ENCODE measurements around the gene PHOX2B.

Gene PHOX2B

DNA sequence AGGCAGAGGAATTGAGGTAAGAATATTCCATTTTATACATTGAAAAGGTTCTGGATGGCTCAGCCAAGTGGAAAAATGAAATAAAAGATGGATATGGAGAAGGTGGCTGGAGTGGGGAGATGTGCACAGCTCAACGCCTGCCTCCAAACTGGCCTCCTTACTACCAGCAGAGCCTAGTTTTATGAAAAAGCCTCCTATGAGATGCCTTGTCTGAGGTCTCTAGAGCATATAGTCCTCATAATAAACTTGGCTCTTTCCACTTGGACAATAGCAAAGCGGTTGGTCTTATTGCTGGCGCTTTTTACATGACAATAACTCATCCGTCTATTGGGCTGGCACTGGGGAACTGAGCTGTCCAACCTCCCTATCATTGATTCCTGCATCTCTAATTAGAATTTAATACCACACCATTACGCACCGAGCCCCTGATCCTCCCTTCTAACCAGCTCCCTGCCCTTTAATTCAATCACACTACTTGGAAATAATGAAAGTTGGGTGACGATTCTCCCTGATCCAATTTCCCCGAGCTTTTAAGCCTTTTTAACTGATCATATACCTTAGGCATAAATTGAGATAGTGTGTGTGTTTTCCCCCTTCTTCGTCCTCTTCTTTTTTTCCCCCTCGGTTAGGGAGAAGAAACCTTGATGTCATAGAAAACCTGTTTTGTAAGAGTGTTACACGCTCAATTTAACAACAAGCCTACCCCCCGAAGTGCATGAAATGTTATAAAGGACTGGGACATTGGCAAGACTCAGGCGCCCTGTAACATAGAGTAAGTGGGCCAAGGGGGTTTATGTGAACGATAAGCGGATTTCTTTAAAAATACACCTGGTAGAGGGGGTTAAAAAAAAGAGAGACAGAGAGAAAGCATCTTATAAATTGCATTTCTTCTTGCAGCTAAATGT lies at the start of gene PHOX2B:
Gene PHOX2B (minus strand): TSS at position 155 of the 905 bp plus-strand sequence. CDS start 115 bp downstream, at position 40.
- DNase-seq: no peak

GRCh38 chr4:41797260-41797659 lies 48.7 kb upstream of the PHOX2B start:
- no peak for DNase-seq

- no peak for DNase-seq
These were observed 48.2 kb upstream of the PHOX2B start for GRCh38 chr4:41796545-41797210.

DNA sequence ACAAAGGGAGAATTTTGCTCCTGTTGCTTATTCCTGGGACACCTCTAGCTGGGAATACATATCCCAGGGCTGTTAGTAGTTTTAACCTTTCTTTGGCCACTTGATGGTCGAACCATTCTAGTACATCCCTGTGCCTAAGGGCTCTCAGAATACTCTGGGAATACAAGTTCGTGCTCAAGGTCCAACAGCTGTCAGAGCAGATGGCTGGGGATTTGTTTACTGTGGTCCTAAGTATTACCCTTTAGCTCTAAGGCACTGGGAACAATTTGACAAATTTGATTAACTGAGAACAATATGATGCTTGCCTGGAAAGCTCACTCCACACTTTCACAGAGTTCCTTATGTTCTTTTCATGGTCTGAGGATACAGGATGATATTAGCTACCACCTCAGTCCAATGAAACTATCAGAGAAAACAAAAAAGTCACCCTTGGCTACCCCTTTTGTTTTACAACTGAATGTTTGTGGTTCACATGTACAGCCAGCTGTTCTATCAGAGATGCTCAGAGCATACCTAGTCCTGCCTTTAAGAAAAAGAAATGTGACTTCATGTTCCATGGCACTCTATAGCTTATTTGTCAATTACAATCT lies 47.4 kb upstream of the PHOX2B start:
- DNase-seq: no peak

DNA sequence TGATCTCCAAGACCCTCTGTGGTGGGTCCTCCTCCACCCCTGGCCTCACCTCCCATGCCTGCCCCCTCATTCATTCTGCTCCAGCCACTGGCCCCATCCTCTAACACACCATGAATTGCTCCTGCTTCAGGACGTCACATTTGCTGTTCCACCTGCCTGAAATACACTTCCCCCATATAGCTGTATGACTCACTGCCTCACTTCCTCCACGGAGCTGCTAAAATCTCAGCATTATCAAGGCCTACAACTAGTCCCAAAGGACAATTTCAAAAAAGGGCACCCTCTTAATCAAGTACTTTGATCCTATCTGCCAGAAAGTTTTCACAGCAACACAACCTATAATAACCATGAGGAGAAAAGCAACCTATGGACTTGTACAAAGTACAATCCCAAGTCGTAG lies 43.6 kb upstream of the PHOX2B start:
- no peak for DNase-seq

GRCh38 chr4:41791557-41791956 lies 43.0 kb upstream of the PHOX2B start:
- DNase-seq: no peak

DNA sequence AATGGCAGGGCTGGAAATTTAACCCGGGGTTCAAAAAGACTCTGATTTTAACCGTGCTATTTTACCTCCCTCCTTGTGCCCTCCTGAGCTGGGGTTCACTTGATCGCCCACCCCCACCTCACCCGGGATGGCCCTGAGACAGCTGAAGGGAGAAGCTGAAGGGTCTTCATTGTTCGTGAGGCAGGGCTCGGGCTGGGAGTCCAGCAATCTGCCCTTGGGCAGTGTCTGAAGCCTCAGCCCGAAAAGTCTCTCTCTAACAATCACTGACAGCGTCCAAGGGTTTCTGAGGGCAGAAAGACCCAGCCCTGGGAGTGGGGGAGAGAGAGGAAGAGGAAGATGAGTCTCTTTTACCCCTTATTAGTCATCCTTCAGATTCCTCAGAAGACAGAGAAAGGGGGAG lies 39.4 kb upstream of the PHOX2B start:
- no peak for DNase-seq

- no peak for DNase-seq
These were observed 37.1 kb upstream of the PHOX2B start for GRCh38 chr4:41785665-41786064.

- DNase-seq: no peak
These were observed 35.9 kb upstream of the PHOX2B start for GRCh38 chr4:41784191-41784979.

GRCh38 chr4:41776466-41776865 lies 27.9 kb upstream of the PHOX2B start:
- no peak for DNase-seq

DNA sequence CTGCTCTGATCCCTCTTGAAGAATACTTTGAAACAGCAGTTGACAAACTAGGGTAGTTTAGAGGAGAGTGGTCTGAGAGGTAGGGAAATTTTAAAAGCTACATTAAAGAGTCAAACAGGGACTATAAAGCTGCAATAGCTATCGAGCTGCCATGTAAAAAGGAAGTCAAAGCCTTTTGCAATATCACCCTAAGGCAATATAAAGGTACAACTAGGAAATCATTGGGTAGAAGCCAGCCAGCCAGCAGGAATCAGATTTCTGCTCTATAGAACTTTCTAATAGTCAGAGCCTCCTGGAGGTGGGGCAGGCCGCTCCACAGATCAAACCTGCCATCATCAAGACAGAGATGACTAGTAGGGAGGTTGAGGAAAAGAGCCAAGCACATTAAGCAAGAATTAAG lies 15.2 kb upstream of the PHOX2B start:
- DNase-seq: no peak

GRCh38 chr4:41758884-41759283 lies 10.4 kb upstream of the PHOX2B start:
- DNase-seq: no peak

DNA sequence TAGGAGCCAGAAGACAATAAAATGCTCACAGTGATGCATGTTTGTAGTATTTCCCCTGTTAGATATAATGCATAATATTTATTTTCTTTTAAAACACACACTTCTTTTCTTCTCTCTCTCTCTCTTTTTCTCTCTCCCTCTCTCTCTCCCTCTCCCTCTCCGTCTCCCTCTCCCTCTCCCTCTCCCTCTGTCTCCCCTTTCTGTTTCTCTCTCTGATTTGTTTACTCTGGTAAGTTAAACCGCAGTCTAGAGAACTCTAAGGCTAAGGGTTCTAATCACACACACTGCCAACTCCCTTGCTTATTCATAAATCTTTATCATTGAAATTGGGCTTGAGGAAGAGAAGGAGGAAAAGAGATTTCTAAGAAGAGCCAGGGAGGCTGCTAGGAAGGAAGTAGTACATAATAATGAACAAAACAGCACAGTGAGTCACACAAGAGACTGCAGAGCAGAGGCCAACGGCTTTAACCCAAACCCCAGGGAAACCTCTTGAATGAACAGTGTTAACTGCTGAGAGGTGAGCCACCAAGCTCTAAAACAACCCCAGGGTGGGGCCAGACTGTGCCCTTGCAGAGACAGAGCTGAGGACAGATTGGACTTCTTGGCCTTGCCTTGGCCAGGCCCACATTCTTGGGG lies 9.1 kb upstream of the PHOX2B start:
- no peak for DNase-seq

GRCh38 chr4:41753942-41754341 lies 5.4 kb upstream of the PHOX2B start:
- DNase-seq: no peak

DNA sequence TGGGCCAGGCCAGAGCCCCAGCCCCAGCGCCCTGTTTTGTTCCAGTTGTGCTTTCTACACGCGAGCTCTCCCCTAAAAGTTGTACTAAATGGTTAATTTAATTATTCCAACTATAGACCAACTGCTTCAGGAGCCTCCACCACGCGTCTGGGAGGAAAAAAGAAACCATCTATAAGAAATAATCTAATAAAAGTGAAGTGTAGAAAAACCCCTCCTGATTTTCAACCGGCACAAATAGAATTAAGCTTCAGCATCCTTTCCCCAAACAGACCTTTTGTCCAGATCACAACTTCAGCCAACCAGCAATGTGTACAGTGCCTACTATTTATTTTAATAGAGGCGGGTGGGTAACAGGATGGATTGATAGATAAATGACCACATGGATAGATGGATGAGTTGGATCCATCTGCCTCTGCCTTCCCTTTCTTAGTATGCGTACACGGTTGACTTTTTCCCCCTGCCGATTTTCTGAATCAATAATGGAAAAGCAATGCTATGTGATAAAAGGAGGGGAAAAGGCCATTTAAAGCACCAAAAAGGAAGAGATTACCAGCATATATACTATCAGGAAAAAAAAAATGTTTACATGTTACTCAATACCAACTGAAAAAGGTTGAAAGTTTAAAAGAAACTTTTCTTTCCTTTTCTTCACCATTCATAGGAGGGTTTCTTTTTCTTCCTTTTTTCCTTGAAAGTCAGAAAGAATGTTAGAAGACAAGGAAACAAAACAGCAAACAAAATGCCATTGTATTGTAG lies 3.7 kb upstream of the PHOX2B start:
- DNase-seq: no peak

DNA sequence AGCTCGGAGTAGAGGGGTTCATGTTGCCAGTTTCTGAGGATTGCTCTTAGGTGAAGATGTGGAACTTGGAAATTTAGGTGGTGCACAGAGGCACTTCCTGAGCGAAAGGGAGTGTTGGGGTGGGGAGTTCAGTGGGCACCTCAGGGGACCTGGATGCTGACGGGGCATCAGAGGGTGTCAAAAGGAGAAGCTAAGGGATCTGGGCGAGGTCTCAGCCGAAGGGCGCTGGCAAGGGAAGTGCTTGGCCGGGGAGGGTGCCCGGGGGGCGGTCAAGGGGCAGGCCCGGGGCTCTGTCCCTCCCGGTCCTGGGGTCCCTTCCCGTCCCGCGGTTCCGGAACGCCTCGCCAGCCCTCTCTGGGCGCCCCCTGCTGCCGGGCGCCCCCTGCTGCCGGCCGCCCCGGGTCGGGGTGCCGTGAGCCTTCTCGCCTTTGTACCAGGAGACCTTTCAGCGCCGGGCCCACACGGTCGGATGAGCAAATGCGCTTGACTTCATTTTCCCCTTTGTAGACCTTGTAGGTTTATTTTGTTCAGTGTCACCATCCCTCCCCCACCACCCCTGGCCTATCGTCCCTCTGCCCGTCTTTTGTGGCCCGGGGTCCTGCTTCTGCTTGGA lies 3.0 kb upstream of the PHOX2B start:
- no peak for DNase-seq

DNA sequence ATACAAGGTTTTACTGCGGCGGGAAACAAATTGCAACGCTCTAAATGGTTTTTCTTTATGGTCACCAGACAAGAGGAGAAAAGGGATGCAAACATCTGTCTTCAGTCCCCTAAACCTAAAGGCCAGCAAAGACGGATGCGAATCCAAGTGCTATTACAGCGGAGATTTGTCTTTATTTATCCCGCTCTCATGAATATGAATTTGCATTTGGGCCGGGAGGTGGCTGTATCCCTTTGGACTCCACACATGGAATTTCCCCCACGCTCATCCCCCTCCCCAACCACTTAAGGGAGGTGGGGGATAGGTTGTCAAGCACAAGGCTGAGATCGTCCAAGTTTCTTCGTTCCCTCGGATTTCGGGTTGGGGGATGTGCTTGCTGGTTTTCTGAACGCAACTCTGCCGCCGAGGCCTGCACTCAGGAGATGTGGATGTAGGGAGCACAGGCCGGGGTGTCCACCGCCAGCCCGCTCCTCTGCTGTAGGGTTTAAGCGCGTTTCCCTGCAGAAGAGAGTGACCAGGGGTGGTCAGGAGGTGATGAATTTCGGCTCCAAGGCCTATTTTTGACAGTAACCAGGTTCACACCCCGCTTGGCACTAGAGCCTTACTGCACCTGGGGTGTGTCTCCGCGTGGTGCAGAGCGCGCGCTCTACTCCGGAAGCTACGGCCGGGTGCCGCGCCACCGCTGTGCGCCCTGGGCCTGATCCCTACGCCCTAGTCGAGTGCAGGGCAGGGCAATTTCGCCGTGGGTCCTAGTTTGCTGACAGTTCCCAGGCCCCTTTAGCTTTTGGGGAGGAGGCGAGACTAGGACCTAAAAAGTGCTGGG lies 2.3 kb upstream of the PHOX2B start:
- DNase-seq: no peak

GRCh38 chr4:41750121-41750625 lies 1.6 kb upstream of the PHOX2B start:
- DNase-seq: no peak

GRCh38 chr4:41749631-41750039 lies 1.1 kb upstream of the PHOX2B start:
- no peak for DNase-seq

GRCh38 chr4:41748074-41748570 lies 403 bp downstream of the PHOX2B start:
- no peak for DNase-seq
